HG03175 (cell line): ENCODE results near the gene CDK19.

Source experiments
- ATAC-seq: cut with Tn5 transposase; IDR thresholded peaks from one replicate; pipeline ENCODE4 v1.9.1; 2021; ENCODE audit warnings: mild to moderate bottlenecking, moderate library complexity; ENCODE audit not compliant: unreplicated experiment

The CDK19 gene

DNA sequence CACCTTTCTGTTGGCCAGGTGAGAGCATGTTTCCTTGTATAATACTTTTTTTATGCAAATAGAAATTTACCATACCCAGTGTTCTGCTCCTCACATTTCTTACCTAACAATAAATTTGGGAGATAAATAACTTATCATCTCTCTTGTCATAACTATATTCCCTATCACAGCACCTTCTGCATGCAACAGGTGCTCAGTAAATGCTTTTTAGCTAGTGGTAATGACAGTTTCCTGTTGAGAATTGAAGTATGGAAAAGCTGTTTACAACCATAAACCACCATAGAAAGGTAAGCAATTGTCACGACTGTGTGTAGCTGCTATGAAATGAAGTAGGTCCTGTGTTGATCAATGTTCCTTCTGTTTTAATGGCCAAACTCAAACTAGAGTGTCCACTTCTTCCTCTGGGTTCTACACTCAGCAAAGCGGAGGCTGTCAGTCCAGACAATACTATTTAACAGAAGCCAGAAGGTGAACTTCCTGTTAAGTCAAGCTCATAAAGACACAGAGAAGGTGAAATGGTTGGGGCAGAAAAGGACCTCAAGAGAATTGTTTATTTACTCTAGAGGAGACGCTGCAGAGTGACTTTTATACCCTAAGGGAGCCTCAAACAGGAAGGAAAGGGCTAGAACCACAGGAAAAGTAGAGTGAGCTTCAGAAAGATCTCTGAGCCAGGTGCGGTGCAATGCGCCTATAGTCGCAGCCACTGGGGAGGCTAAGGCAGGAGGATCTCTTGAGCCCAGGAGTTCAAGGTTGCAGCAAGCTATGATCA, 254.8 kb downstream of the CDK19 start:
- ATAC-seq, result no peak
